Endothelial cell of umbilical vein (primary cell): ENCODE results near the gene LRIG1. TPM values are rescaled to one million over a fixed set of nuclear protein-coding genes. Genes with fewer than 3 reads are reported as not detected.
A peak's percentile ranks its signal among the peaks of the same experiment; 100 is the strongest.

Experiments
- BruUV-seq: library from RNA; stranded (reverse); fragments of 400-500 nt; replicated peaks from 2 replicates; lab custom pipeline; 2021; lab: Mats Ljungman, UMichigan
- CTCF ChIA-PET: fragments of 300-600, 350-600 bp; sonication (Branson Sonifier 250); formaldehyde crosslinking; loops from one replicate; lab custom pipeline; 2021; ENCODE audit warnings: antibody characterized with exemption, inconsistent platforms; lab: Charles Lee
- POLR2A ChIA-PET: fragments of 300-600, 350-600 bp; sonication (Branson Sonifier 250); formaldehyde crosslinking; loops from one replicate; lab custom pipeline; 2021; ENCODE audit warnings: antibody characterized with exemption, inconsistent platforms; lab: Charles Lee
- DNase-seq: peaks from one replicate; pipeline ENCODE4 v3.0.0-alpha.2; 2011; ENCODE audit warnings: low read depth, low spot score
- FAIRE-seq: peaks from 2 replicates; lab custom pipeline; 2011; peaks lifted over from hg19 to GRCh38; lab: Jason Lieb, UNC
- H2AFZ ChIP-seq: 2 replicates; pipeline ENCODE4 v1.6.0; 2012; ENCODE audit warnings: low read depth, low read length, control low read depth, inconsistent platforms
- H3K27ac ChIP-seq: 2 replicates; pipeline ENCODE4 v1.5.1; 2011; ENCODE audit warnings: low read depth, mild to moderate bottlenecking, control low read depth, low read length, moderate library complexity; ENCODE audit not compliant: insufficient read depth
- H3K27me3 ChIP-seq, 2 experiments: 2 replicates each; pipeline versions ENCODE4 v1.6.0 to v1.6.1; 2011; ENCODE audit warnings: low read length in 2 of 2, mixed read lengths in 1 of 2; ENCODE audit not compliant: control insufficient read depth in 2 of 2, insufficient read depth in 2 of 2
- H3K36me3 ChIP-seq, 2 experiments: 2 replicates in 1 of 2; 3 replicates in 1 of 2; pipeline ENCODE4 v1.5.1; 2011; ENCODE audit warnings: low read length in 2 of 2, mild to moderate bottlenecking in 1 of 2, moderate library complexity in 1 of 2; ENCODE audit not compliant: control insufficient read depth in 2 of 2, insufficient read depth in 2 of 2; ENCODE audit errors: extremely low read depth in 1 of 2
- H3K4me1 ChIP-seq: 3 replicates; pipeline ENCODE4 v1.5.1; 2011; ENCODE audit warnings: mild to moderate bottlenecking, low read length; ENCODE audit not compliant: control insufficient read depth, insufficient read depth; ENCODE audit errors: extremely low read depth
- H3K4me2 ChIP-seq: 2 replicates; pipeline ENCODE4 v1.6.1; 2011; ENCODE audit warnings: low read length, control low read depth, mixed read lengths; ENCODE audit not compliant: insufficient read depth
- H3K4me3 ChIP-seq, 3 experiments: fragments of 200-600 bp in 1 of 3; sonication (generic), shearing (Covaris generic) in 1 of 3; replicated peaks in 1 of 3; 2 replicates each; pipeline ENCODE4 v1.5.1; 2011 to 2016; ENCODE audit warnings: control low read depth in 3 of 3, low read length in 3 of 3, mild to moderate bottlenecking in 2 of 3, inconsistent platforms in 1 of 3, low read depth in 1 of 3, moderate library complexity in 1 of 3; ENCODE audit not compliant: insufficient read depth in 1 of 3
- H3K79me2 ChIP-seq: 2 replicates; pipeline ENCODE4 v1.6.0; 2012; ENCODE audit warnings: low read length, inconsistent platforms; ENCODE audit not compliant: control insufficient read depth, insufficient read depth
- H3K9ac ChIP-seq: replicated peaks from 2 replicates; pipeline ENCODE3; 2011; ENCODE audit warnings: low read length, control low read depth; ENCODE audit not compliant: insufficient read depth; ENCODE audit errors: extremely low read depth
- H3K9me1 ChIP-seq: replicated peaks from 3 replicates; pipeline ENCODE4 v1.6.0; 2011; ENCODE audit warnings: mild to moderate bottlenecking, low read length; ENCODE audit not compliant: control insufficient read depth, insufficient read depth; ENCODE audit errors: extremely low read depth
- H3K9me3 ChIP-seq: replicated peaks from 2 replicates; pipeline ENCODE4 v1.5.1; 2012; ENCODE audit warnings: low read length, inconsistent platforms; ENCODE audit not compliant: control insufficient read depth, insufficient read depth
- H4K20me1 ChIP-seq: replicated peaks from 2 replicates; pipeline ENCODE3; 2011; ENCODE audit warnings: mild to moderate bottlenecking, low read length; ENCODE audit not compliant: control insufficient read depth, insufficient read depth; ENCODE audit errors: extremely low read depth
- EZH2 ChIP-seq: IDR thresholded peaks from 2 replicates; pipeline ENCODE4 v1.6.1; 2012; ENCODE audit warnings: borderline replicate concordance, low read depth, mild to moderate bottlenecking, moderate library complexity, low read length, inconsistent platforms; ENCODE audit not compliant: severe bottlenecking
- FOS ChIP-seq: IDR thresholded peaks from 2 replicates; pipeline ENCODE4 v1.6.1; 2011; ENCODE audit warnings: mild to moderate bottlenecking, low read length, moderate library complexity, borderline replicate concordance; ENCODE audit not compliant: insufficient read depth
- GATA2 ChIP-seq: IDR thresholded peaks from 2 replicates; pipeline ENCODE4 v1.7.0; 2011; ENCODE audit warnings: low read depth, mild to moderate bottlenecking, moderate library complexity, mixed read lengths, low read length; ENCODE audit not compliant: insufficient read length, insufficient read depth
- JUN ChIP-seq: IDR thresholded peaks from 2 replicates; pipeline ENCODE4 v1.6.1; 2011; ENCODE audit warnings: borderline replicate concordance, low read depth; ENCODE audit not compliant: insufficient read length, insufficient read depth
- MYC ChIP-seq: IDR thresholded peaks from one replicate; pipeline ENCODE4 v1.6.1; 2011; ENCODE audit warnings: mild to moderate bottlenecking, low read depth, low read length
- POLR2A ChIP-seq: IDR thresholded peaks from 2 replicates; pipeline ENCODE4 v1.6.1; 2012; ENCODE audit warnings: low read depth, mild to moderate bottlenecking, control low read depth, low read length
- POLR2AphosphoS5 ChIP-seq: IDR thresholded peaks from 2 replicates; pipeline ENCODE4 v1.6.1; 2012; ENCODE audit warnings: low read depth, mild to moderate bottlenecking, control low read depth, low read length, moderate library complexity; ENCODE audit not compliant: insufficient read depth
- dilution Hi-C: fragments of 300-500 bp; cut with MboI; formaldehyde crosslinking; loops from one replicate; pipeline ENCODE4 v1.15.0; 2019; ENCODE audit warnings: low sequenced_read_pairs; ENCODE audit not compliant: extremely low pct_ligation_motif_present
- intact Hi-C: fragments of 100-400 bp; cut with micrococcal nuclease; formaldehyde crosslinking; loops from one replicate; pipeline ENCODE4 v1.10.0; 2022
- polyA plus RNA-seq, 4 experiments: library from polyadenylated mRNA; depleted of rRNA in 3 of 4; stranded (reverse) in 3 of 4; unstranded in 1 of 4; fragments of >200 nt; gene quantifications; 2 replicates each; pipeline versions ENCODE4 v1.2.1 to v1.2.3, GENCODE V29; 2011 to 2012; ENCODE audit warnings: missing spikeins in 1 of 4
- total RNA-seq: library from RNA; stranded (reverse); gene quantifications from 2 replicates; pipeline ENCODE4 v1.2.3, GENCODE V29; 2021
- TF ChIP-seq, protein P1 (sequence below): IDR thresholded peaks from 2 replicates; pipeline ENCODE4 v1.6.1; 2011; ENCODE audit not compliant: insufficient read depth, insufficient read length
- TF ChIP-seq, protein P2 (sequence below), 2 donors: IDR thresholded peaks; 1 replicate in 1 of 2; 2 replicates in 1 of 2; pipeline ENCODE4 v1.5.1; 2011; ENCODE audit warnings: low read length in 2 of 2, mild to moderate bottlenecking in 2 of 2, moderate library complexity in 2 of 2, control low read depth in 1 of 2, inconsistent platforms in 1 of 2, low read depth in 1 of 2; ENCODE audit not compliant: insufficient read depth in 1 of 2; ENCODE audit errors: extremely low read depth in 1 of 2

LRIG1 gene
- total and polyA plus RNA-seq, 2 donors (not counting 3 experiments of a cell fraction or from before 2014, with no cell fraction given): 50.3 to 52.2 TPM

DNA sequence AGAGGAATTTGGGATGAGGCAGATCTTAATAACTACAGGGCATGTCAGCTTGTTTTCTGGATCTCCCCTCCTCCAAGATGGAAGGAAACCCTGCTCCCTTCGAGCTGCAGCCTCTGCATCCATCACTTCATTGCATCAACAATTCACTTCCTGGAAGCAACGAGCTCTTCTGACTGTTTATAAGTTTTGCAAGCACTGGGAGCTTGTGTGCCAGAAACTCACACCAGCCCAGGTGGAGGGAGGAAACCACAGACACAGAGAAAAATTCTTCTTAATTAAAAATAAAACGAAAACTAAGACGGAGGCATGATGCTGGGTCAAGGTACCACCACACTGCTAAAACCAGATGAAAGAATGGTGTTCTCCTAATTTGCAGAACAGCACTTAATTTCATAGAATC, 10.6 kb downstream of the LRIG1 start:
- Histone ChIP-seq H3K9ac (no peak overlapping the region), H3K9me1 (peaks cover 2% of the 10 kb centered on the region), H2AFZ (no peak overlapping the region), H3K9me3 (no peaks in the 10 kb centered on the region), H3K4me2 (no peak overlapping the region), H3K4me3 (no peak overlapping the region), H3K79me2 (peaks cover 60% of the 10 kb centered on the region), H4K20me1 (no peaks in the 10 kb centered on the region), H3K4me1 (peaks cover 33% of the 10 kb centered on the region), H3K36me3 (no peaks in the 10 kb centered on the region), H3K27ac (no peak overlapping the region), H3K27me3 (no peaks in the 10 kb centered on the region)
- TF ChIP-seq, protein P1, sequence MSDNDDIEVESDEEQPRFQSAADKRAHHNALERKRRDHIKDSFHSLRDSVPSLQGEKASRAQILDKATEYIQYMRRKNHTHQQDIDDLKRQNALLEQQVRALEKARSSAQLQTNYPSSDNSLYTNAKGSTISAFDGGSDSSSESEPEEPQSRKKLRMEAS: no peak
- TF ChIP-seq, protein P2, sequence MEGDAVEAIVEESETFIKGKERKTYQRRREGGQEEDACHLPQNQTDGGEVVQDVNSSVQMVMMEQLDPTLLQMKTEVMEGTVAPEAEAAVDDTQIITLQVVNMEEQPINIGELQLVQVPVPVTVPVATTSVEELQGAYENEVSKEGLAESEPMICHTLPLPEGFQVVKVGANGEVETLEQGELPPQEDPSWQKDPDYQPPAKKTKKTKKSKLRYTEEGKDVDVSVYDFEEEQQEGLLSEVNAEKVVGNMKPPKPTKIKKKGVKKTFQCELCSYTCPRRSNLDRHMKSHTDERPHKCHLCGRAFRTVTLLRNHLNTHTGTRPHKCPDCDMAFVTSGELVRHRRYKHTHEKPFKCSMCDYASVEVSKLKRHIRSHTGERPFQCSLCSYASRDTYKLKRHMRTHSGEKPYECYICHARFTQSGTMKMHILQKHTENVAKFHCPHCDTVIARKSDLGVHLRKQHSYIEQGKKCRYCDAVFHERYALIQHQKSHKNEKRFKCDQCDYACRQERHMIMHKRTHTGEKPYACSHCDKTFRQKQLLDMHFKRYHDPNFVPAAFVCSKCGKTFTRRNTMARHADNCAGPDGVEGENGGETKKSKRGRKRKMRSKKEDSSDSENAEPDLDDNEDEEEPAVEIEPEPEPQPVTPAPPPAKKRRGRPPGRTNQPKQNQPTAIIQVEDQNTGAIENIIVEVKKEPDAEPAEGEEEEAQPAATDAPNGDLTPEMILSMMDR (IDR thresholded peaks at IDR 0.05; ENCODE audit: extremely low read depth in 1 of 2, insufficient read depth in 1 of 2, low read depth in 1 of 2, low read length in 2 of 2): no peak
- TF ChIP-seq EZH2: no peak
- no peak for TF ChIP-seq POLR2A
- no peak for TF ChIP-seq FOS
- TF ChIP-seq POLR2AphosphoS5: no peak
- no peak for TF ChIP-seq GATA2
- TF ChIP-seq MYC: no peak
- TF ChIP-seq JUN: no peak
- dilution Hi-C loops: no loop called here
- no TSS peak for BruUV-seq
- POLR2A ChIA-PET: no interaction called here
- CTCF ChIA-PET: interaction anchor here (0.8 to 1.9 kb wide), 6 partner anchors 9 to 112 kb away, joined by 3 to 6 read pairs (median 4); no protein-coding TSS in a partner anchor
- intact Hi-C loops: loop anchor here (1.0 kb wide), 1 partner anchor 9 kb away; no protein-coding TSS in a partner anchor
- FAIRE-seq (no peak), DNase-seq (peak; percentile 71)
